Measurements from ENCODE around the gene HACD3.

- TF ChIP-seq GATA3 (IDR thresholded peaks at IDR 0.05; ENCODE audit: low read depth, low read length) (no peak), GATA2 (IDR thresholded peaks at IDR 0.05; ENCODE audit: low read depth, low read length) (no peak)
Measured at GRCh38 chr15:65550681-65551098, 20.4 kb downstream of the HACD3 start.

Measured in SH-SY5Y (cell line).